Midbrain (tissue), 1 donor: ENCODE data around the gene C1orf105.
"Not testable (repeated sequence)": the region's sequence is repeated elsewhere in the genome, so short reads cannot be mapped to it uniquely, and the experiment has no call there.

Experiments
- DNase-seq: peaks from one replicate; lab custom pipeline; 2025; lab: John Stamatoyannopoulos, UW

C1orf105 gene

GRCh38 chr1:172429331-172430127 is 9.0 kb downstream of the C1orf105 start:
- DNase-seq, result peak; percentile 68

DNA sequence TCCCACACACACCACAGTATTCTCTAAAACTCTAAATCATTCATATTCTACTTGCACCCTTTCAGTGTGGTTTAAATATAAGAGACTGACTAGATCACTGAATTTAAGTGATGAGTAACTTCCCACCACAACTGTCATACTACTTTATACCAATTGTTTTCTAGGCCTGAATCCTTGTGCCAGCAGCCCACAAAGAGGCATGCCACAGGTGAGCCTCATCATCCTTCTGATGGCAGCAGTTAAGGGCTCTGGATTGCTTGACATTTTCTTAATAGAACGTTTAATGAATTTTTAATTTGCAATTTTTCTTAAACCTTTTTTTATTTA is 9.6 kb downstream of the C1orf105 start:
- no peak for DNase-seq

GRCh38 chr1:172431204-172431603 is 10.7 kb downstream of the C1orf105 start:
- no peak for DNase-seq

DNA sequence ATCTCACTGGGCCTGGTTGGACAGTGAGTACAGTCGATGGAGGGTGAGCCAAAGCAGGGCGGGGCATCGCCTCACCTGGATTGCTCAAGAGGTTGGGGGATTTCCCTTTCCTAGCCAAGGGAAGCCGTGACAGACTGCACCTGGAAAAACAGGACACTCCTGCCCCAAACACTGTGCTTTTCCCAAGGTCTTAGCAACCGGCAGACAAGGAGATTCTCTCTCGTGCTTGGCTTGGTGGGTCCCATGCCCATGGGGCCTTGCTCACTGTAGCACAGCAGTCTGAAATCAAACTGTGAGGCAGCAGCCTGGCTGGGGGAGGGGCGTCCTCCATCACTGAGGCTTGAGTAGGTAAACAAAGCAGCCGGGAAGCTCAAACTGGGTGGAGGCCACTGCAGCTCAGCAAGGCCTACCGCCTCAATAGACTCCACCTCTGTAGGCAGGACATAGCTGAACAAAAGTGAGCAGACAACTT is 11.3 kb downstream of the C1orf105 start:
- DNase-seq, result no peak

DNA sequence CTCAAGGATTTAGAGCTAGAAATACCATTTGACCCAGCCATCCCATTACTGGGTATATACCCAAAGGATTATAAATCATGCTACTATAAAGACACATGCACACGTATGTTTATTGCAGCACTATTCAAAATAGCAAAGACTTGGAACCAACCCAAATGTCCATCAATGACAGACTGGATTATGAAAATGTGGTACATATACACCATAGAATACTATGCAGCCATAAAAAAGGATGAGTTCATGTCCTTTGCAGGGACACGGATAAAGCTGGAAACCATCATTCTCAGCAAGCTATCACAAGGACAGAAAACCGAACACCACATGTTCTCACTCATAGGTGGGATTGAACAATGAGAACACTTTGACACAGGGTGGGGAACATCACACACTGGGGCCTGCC is 16.7 kb downstream of the C1orf105 start:
- DNase-seq, result not testable (repeated sequence)

DNA sequence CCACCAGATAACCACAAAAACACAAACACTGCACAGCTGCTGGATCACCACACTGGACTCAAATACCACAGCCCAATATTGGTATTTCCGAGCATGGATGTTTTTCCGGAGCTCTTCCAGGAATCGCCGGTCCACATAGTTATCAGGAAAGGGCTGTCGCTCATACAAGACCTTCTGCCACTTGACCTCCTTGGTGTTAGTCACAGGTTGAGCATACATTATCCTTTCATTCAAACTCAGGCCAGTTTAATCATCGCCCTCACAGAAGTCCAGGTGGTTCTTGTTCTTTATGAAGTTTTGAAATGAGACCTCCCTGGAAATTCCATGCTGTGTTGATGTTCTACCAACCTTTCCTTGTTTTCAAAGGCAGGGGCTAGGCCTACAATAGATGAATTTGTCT is 21.9 kb downstream of the C1orf105 start:
- DNase-seq, result no peak

DNA sequence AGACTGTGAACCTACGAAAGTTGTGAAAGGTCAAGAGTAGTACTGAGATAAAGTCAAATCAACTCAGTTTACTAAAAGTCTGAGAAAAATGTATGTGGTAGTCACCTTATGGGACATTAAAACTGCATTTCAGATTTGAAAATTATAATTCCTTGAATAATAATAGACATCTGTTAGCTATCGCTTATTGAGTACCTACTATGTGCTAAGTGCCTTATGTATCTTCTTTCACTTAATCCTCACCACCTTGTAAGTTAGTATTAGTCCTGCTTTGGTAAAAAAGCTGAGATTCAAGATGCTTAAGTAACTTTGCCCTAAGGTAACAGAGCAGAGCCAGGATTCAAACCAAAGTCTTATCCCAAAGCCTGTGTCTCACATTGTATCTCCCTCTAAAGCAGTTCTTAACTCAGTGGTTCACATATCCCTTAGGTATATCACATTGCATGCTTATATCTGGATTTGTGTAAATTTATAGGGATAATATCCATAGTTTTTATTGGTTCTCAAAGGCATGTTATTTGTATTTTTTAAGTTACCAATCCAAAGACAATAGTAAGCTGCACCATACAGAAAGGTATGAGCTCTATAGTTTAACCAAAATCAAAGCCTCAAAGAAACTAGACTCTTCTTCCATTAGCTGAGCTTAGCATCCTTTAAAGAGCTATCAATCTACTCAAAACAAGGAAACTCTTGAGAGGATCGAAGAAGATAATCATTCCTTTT is 22.5 kb downstream of the C1orf105 start:
- DNase-seq, result no peak

DNA sequence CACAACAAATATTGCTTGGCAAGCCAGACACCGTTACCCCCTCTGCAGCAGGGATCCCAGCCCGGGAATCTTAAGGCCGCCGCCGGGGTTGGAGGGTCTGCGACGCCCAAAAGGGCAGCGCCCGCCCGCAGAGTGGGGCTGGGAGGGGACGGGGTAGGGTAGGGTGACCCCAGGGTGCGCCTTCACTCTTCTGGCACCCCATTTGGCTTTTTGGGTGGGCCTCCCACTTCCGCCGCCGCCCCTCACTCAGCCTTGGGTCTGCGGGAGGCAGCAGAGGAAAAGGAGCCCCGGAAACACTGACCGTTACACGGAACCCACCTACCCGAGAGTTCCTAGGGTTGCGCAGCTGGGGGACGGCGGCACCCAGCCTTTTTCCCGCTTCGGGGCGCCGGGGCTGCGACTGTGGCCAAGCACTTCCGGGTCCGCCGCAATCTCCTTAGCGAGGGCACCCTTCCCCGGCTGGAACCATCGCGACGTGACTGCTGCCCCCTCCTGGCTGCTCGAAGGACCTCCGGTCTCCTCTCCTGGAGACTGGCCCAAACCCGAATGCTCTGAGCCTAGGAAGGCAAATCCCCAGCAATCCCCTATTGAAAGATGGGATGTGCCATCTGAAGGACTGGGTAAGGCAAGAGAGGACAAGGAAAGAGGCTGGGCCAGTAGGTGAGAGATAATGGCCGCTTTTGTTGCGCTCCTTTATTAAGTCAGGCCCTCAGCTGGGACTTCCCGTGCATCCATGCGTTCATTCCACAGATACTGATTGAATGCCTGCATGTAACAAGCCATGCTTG is 23.4 kb downstream of the C1orf105 start, which contains the start of gene PIGC:
Gene PIGC (minus strand): TSS at position 404 of the 788 bp plus-strand sequence. CDS start 1,447 bp downstream, outside the sequence.
- DNase-seq, result peak; percentile 87

DNA sequence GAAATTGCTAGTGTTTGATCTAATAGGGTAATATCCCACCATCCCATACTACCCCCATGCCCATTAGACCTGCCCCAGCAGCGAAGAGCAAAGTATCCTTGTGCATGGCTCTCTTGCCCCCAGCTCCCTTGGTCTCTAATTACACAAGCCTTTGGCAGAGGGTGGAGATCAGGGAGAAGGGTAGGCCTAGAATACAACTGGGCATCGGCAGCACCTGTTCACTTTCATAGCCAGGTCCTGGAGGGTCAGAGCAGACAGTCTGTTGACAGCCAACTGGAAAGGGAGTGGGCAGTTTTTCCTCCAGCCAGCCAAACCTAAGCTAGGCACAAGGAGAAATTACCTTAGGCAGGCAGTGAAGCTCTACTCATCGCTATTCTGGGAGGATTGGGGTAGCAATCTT is 26.1 kb downstream of the C1orf105 start:
- no peak for DNase-seq

GRCh38 chr1:172447641-172448040 is 27.2 kb downstream of the C1orf105 start:
- no peak for DNase-seq

DNA sequence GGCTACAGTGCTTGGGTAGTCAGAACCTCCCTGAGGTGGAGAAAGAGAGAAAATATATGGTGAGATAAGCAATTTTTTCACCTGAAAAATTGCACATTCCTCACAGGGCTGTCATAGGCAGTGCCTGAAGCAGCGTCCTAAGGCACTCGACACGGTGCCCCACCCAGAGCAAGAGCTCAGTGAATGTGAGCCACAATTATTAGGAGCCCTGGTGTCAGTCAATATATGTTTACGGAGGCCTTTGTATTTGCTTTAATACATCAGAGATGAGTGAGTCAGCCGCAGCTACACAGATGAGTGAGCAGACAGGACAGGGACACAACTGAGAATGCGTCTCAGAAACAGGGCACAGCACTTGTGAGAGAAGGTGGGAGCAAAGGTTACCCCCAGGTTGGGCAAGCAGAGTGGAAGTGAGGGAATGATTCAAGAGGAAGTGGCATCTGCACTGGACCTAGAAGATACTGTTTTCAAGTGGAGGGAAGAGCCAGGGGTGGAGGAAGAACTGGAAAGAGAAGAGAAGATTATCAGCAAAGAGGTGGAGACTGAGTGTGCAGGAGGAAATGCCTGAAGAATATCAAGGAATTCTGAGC is 28.6 kb downstream of the C1orf105 start:
- no peak for DNase-seq

DNA sequence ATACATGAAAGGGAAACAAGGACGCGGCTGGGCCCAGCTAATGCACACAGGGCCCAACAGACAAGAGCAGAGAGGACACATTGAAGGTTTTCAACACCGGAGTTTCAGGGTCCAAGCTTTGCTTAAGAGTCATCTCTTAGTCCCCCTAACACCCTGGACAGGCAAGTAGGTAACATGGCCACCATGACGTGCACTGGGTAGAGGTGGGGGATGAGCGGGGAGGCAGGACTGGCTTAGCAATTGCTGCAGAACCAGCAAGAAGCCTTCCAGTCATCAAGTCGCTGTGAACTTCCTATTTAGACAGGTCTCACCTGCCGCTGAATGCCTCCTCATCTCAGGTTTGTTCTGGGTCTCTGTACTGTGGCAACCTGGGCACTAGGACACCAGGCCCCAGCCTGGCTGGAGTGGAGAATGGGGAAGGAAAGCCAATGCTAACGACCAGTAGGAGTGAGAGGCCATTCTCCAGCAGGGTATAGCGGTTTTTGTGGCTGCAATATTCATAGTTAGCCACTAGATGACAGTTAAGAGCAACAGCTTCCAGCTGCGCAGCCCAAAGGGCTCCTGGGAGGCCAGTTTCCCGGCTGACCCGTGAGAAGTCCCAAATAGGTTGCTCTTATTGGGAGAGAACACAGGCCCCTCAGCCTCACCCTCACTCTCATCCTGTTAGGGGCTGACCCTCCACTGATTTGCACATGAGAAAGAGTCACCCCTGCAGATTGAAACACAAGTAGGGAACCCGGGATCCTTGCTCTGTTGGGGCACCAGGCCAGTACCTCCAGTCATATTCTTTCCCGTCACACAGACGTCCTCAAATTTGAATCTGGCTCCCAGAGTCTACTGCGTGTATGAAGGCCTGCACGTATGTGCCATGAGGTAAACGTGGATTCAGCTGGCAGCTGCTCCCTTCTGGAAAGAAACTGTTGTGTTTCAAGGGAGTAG is 29.4 kb downstream of the C1orf105 start:
- peak; percentile 72 for DNase-seq

DNA sequence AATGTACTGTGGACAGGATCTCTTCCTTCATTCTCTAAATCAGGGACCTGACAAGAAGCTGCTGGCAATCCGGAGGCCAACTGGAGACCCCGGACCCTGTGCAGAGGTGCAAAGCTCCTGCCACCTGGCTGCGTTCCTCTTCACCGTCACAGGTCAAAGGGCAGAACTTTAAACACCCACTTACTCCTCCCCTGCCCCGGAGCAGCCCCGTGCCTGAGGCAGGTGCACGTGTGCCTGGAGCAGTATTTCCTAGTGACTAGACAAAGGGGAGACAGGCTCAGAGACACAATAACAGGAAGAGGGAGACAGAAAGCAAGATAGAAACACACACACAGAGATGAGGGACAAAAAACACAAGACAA is 30.0 kb downstream of the C1orf105 start:
- DNase-seq, result no peak

DNA sequence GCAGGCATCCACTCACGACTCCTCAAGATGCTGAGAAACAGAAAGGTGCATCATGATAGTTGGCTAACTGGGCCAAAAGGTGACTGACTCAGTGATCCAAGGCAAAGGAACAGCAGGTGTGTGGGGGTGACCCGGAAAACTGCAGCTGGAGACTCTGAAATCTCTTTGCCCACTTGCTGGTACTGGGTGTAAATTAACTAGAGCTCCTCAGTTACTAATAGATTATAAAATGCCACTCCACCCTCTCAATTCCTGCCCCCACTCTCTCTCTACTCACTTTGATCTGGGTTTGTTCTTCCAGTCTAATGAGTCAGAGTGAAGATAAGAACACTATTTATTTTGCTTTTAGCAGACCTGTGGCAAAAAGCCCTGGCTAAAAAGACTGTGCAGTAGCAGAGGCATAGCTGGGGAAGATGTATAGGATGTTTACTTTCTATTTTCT is 30.5 kb downstream of the C1orf105 start:
- no peak for DNase-seq

DNA sequence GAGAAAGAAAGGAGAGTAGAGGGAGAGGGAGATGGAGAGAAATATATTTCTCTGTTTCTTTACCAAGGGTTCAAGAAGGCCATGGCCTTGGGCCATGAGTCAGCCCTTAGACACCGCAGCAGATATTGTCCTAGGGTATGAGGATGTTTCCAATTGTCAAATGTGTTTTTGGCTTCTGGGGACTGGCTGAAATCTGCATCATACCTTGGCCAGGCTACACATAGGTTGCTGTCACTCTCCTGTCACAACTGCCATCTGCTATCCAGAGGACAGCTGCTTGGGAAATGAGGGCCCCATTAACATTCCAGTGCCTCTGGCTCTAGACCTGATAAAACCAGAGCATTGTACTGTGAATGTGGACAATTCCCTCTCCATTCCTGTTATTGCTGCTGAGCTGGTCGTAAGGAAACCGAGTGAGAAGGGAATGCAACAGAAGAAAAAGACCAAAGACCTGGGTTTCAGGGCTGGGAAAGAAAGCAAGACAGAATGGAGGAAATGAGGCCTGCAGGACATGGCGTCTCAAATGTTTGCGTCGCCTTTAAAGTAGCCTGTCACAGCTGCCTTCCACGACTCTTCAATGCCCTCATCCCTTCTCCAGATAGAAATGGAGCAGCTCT is 32.2 kb downstream of the C1orf105 start:
- DNase-seq, result no peak

DNA sequence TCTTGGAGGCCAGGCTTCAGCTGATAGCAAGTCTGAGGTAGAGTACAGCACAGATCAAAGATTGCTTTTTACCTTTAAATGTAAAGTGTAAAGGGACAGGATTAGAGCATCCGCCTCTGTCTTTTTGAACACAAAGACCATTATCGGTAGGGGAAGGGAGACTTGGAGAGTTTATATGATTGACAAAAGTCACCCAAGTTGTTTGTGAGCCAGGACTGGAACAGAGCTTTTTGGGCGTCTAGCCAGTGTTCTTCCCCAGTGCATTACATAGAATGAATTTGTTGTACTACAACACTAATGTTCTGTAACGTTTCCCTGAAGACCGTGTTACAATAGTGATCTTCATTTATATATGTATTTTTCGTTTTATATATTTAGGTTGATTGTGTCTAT is 32.7 kb downstream of the C1orf105 start:
- no peak for DNase-seq

DNA sequence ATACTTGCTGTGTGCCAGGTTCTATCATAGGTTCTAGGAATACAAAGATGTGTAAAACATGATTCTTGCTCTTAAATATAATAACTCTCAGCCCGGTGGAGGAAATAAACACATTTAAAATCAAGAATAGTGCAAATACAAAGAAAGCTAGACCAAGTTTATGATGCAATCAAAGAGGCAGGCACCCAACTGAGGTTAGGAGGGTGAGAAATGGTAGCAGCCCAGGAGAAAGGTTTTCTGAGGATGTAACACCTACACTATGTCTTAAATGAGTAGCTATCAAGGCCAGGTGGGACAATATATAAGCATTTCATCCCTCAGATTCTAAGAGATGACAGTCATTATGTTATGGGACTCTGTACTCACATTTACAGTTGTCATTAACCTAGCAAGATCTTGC is 33.1 kb downstream of the C1orf105 start:
- DNase-seq, result no peak

DNA sequence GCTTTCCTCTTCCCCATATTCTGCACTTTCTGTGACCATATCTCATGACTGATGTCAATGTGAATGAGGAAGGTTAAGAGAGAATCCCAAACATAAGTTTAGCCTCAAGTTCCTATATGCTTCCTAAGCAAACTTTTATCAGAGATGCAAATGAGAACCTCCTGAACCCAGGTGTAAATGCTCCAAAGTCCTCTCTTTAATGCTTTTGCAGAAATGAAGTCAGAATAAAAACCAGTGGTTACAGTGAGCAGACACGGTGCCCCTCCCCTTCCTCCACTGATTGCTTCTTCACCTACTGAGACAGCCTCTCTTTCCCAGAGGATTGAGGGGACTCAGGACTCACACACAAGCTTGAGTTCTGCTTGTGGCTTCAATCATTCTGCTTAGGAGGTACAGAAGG is 35.0 kb downstream of the C1orf105 start:
- no peak for DNase-seq

DNA sequence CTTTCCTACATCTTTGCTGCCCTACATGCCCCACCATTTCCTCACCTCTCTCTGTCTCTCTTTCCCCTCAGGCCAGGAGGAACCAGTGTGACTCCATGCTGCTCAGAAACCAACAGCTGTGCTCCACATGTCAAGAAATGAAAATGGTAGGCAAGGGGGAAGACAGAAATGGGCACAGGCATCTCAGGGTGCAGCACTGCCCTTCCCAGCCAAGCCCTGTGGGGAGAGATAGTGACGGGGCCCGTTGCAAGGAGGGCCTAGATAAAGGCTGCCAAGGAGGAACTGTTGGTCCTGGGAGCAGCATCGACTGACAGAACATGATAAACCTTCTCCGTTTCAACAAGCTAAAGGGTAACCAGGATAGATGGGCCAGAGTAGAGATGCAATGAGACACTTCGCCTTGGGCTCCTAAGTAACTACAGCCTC is 35.9 kb downstream of the C1orf105 start:
- DNase-seq, result no peak

DNA sequence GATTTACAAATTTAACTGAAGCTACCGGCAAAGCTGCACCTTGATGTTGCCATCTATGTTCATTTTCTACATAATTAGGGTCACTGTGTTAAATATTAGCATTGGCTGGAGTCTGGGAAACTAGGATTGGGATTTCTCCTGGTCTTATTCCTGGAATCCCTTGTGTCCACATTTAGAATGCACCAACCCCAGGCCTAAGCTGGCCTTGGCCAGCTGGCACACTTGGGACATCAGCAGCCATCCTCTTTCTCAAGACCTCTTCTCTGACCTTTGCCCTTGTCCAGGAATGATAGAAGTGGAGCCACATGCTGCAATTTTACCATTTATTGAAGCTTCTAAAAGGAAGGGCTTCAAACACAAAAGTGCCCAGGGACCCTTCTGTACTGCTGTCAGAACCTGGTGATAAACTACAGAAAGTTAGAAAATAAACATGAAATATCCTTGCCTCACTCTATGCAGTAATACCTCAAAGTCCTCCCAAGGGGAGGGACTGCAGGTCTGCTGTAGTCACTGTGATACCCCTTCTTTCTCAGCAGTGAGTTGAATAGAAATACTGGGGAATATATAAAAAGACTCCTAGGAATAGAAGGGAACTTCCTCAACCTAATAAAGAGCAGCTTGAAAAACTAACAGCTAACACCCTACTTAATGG is 37.1 kb downstream of the C1orf105 start:
- DNase-seq, result no peak
